ENCODE results near the gene CPNE8.

- TF ChIP-seq EZH2 (optimal IDR thresholded peaks at IDR 0.05; ENCODE audit: low read depth, low read length), result no peak
- no peak for TF ChIP-seq CTCF (IDR thresholded peaks at IDR 0.05; ENCODE audit: low read length)
These were observed 210.3 kb downstream of the CPNE8 start for GRCh38 chr12:38695057-38695456.
